GM21360 (cell line): Measurements from ENCODE around the gene ALKBH3.

Experiments
- ATAC-seq: cut with Tn5 transposase; IDR thresholded peaks from one replicate; pipeline ENCODE4 v1.9.1; 2021; ENCODE audit warnings: mild to moderate bottlenecking, moderate library complexity; ENCODE audit not compliant: unreplicated experiment

ALKBH3 gene

DNA sequence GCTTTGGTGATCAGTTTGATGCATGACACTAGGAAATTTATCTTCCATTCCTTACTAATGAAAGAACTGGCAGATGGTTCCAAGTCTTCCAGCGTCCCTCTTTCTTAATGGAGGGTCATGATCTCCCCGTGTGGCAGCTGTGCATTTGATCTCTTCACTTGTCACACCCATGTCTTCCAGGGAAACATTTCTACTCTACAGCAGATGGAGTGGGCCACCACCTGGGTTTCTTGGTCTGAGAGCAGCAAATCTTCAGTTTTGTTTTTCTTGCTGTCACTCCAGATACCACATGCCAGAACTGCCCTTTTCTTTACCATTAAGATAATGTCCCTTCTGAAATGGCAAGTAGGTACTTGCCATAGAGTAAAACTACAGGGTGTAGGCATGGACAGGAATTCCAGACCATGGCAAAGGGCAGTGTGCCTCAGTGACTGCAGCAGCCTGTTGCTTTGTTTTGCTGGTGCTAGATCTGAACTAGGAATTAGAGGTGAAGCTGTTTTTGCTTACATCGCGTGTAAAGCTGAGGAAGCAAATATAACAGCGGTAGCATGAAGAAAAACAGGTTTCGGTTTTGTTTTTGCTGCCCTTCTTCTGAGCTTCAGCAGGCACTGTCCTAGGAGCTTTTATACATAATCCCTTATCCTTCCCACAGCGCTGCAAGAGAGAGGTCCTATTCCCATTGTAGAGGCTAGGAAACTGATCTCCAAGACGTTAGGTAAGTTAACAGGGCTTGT lies 41.1 kb downstream of the ALKBH3 start:
- no peak for ATAC-seq

DNA sequence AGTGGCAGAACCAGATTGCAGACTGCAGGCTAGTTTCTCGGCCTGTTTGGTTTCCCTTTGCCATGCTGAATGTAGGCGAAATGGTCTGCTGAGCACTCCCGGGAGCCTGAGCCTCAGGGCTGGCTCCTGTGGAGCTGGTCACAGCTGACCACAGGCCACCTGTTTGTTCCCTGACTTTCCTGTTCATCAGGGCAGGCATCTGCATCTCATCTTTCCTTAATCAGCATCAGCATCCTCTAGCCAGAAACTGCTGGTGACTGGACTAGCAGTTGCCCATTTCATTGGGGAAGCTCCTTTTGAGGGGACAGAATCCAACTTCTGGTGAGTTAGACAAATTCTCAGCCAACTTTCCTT lies 41.6 kb downstream of the ALKBH3 start:
- ATAC-seq, result no peak

GRCh38 chr11:43922744-43923405 lies 42.2 kb downstream of the ALKBH3 start:
- no peak for ATAC-seq

GRCh38 chr11:43923406-43924111 lies 42.9 kb downstream of the ALKBH3 start:
- no peak for ATAC-seq

DNA sequence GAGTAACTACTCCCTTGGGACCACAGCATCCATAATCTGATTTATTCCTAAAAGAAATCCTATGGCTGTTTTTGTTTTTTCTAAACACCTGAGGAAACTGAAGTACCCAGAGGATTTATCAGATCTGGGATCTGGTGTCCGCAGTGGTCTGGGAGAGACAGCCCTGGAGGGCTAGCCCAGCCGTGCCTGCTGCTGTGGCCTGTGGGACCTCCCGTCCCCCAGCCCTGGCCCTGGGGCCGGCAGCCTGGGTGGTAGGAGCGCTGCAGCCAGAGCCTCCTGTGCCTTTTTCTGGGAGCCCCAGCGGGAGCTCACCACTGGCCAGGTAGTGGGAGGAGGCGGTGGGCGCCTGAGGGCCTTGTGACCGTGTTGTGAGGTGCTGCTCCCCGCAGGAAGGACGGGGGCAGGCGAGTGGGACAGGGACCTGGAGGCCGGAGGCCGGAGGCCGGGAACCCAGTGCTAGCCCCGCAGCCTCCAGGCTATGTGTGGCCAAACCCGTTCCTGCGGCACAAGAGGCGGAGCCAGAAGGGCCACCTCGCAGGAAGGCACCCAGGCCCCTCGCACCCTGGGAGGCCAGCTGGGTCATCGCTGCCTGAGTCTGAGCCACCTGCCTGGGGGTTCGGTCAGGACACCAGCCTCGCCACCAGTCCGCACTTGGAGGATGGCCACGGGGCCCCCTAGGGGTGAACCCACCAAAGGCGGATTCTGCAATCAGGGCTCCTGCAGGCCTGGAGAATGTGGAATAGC lies 43.7 kb downstream of the ALKBH3 start:
- no peak for ATAC-seq

GRCh38 chr11:43925063-43925931 lies 44.7 kb downstream of the ALKBH3 start:
- no peak for ATAC-seq

DNA sequence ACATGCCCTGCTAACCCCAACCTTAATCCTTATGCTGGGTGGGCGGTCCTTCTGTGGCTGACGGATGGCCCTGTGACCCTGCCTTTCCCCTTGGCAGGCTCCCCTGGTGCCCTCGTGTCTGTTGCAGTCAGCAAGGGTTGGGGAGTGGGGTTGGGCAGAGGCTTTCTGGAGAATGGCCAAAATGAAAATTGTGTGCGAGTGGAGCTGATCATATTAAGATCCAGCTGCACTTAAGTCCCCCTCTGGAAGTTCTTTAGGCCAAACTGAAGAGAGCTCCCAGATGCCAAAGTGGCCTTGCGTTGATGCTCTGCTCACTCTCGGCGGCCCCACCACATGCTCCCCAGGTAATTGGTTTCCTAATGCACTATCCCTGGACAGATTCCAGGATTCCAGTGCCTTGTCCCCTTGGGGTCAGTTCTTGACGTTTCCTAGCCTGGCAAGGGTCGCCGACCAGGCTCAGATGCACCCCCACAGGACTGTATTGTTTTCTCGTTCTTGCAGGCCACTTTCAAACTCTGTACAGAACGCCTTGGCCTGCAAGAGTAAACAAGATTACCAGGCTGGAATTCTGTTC lies 45.4 kb downstream of the ALKBH3 start:
- ATAC-seq, result no peak

DNA sequence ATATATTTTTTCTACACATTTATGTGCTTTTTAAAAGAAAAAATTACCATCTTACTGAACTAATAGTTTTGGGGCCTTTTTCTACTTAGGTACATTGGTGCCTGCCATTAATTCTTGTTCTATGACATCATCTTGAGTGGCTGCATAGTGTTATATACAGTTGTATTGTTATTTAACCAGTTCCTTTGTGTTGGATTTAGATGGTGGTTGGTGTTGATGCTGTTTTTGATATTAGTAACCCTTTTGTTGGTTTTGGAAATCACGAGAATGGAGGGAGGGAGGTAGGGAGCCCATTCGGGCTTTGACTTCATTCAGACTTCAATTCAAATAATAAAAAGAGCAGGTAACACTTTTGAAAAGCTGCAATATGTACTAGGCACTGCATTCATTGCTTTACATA lies 46.4 kb downstream of the ALKBH3 start:
- ATAC-seq, result no peak

DNA sequence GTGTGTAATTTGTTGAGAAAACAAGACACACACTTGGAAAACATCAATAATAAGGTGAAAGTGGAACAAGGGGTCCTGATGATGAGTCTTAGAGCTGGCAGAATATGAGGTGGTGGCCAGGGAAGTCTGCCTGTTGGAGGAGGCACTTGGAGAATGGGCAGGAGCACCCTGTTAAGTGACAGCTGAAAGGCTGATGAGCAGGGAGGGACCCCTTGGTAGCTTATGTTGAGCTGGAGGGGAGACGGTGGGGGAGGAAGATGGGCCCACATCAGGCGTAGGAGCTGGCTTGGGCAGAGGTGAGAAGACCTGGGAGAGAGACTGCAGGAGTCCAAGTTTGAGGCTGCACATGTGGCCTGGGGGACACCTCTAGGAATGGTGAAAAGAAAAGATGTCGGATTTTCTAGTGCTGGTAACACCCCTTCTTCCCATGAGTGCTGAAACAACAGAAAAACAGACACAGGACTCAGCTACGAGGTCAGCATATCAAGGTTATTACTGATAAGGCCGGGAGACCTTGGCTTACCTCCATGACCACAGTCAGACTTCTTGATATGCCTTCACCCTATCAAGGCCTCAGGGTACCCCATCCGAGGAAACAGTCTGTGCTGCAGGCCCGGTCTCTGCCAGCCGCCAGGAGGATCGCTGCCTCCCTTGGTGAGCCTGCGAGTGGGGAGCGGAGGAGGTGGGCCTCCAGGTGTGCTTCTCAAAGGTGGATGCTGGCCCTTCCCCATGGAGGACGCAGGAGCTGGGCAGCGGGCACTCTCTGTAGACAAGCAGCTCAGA lies 47.5 kb downstream of the ALKBH3 start:
- ATAC-seq, result no peak

GRCh38 chr11:43928721-43929120 lies 48.1 kb downstream of the ALKBH3 start:
- no peak for ATAC-seq

- ATAC-seq, result no peak
Measured at GRCh38 chr11:43930868-43931716, 50.5 kb downstream of the ALKBH3 start.

- ATAC-seq, result no peak
Measured at GRCh38 chr11:43931717-43932039, 51.0 kb downstream of the ALKBH3 start.

DNA sequence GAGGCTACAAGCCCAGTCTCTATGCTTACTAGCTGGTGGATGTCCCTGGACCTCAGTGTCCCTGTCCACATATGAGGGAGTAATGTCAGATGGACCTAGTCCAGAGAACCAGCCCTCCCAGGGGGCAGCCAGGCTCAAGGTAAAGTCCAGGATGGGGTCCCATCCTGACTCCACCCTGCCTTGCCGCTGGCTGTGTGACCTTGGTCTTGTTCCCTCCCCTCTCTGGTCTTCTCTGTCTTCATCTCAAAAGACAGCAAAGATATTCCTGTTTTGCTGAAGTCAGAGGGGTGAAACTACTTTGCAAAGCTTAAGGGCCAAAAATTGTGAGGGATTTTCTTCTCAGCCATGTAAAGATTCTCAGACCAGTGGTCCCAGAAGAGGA lies 52.6 kb downstream of the ALKBH3 start:
- ATAC-seq, result no peak

- ATAC-seq, result no peak
Measured at GRCh38 chr11:43933608-43934551, 53.2 kb downstream of the ALKBH3 start.

DNA sequence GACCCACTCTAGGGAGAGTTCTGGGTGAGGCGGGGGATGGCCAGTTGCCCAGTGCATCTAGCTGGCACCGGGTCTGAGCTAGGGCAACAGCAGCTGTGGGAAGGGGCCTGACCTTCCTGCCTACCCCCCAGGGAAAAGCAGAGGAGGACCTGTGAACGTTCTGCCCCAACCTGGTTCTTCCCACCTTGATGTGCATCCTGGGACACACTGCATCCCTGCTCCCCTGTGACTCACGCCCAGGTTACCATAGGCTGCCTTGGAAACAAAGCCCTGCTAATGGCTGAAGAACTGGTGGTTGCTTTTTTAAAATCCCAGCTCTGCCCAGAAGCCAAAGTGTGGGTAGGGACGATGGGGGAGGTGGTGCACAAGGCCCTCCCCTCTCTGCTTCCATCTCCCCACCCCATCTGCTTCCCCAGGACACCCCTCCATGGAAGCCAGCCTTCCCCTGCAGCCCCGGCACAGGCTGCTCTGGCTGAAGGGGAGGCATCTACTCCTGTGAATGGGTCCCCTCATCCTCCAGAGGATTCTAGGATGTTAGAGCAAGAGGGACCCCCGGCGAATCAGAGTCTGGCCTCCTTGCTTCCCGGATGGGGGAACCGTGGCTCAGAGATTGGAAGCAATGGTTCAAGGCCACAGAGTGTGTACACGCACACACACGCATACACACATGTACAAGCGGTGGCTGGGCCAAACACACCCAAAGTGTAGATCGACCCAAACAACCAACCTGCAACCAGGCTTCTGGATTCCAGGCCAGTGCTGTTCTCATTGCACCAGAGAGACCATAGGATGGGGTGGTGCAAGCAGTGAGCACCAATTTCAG lies 54.2 kb downstream of the ALKBH3 start:
- no peak for ATAC-seq

DNA sequence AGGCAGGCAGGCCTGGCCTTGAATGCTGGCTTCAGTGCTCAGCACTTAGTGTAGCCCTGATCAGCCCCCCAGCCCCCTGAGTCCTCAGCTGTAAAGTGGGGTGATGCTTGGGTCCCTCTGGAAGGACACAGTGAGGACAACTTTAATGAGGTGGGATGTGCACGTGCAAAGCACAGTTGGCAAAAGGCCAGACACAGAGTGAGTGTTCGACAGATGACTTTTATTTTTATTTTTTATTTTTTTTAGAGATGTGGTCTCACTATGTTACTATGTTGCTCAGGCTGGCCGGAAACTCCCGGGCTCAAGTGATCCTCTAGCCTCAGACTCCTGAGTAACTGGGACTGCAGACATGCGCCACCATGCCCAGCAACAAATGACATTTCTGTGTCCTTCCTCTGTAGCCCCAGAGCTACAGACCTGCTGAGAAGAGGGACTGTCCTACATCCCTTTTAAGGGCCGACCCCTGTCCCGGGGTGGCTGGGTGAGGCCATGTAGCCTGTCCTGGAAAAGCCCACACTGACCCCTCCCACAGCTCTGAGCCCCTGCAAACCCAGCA lies 54.9 kb downstream of the ALKBH3 start:
- no peak for ATAC-seq
